Neural progenitor cell (in vitro differentiated cells): ENCODE results near the gene PHKG2. TPM values are rescaled to one million over a fixed set of nuclear protein-coding genes. Genes with fewer than 3 reads are reported as not detected.

Experiments used
- DNase-seq: peaks from one replicate; pipeline ENCODE4 v3.0.0-alpha.2; 2016; ENCODE audit warnings: low spot score
- H2AFZ ChIP-seq: fragments of 200-600 bp; sonication (generic); replicated peaks from 2 replicates; pipeline ENCODE4 v1.6.1; 2016; ENCODE audit warnings: antibody characterized with exemption
- H3F3A ChIP-seq: fragments of 200-600 bp; sonication (generic); 2 replicates; pipeline ENCODE4 v1.6.1; 2016; ENCODE audit warnings: antibody characterized with exemption, low read depth
- H3K27ac ChIP-seq: fragments of 200-600 bp; sonication (generic); 2 replicates; pipeline ENCODE4 v1.5.1; 2016; ENCODE audit warnings: mild to moderate bottlenecking
- H3K27me3 ChIP-seq: fragments of 200-600 bp; sonication (generic); 2 replicates; pipeline ENCODE4 v1.6.1; 2016; ENCODE audit warnings: mild to moderate bottlenecking, moderate library complexity
- H3K36me3 ChIP-seq: fragments of 200-600 bp; sonication (generic); 2 replicates; pipeline ENCODE4 v1.5.1; 2016
- H3K4me1 ChIP-seq: fragments of 200-600 bp; sonication (generic); 2 replicates; pipeline ENCODE4 v1.6.1; 2016; ENCODE audit warnings: mixed run types
- H3K4me2 ChIP-seq: fragments of 200-600 bp; sonication (generic); 2 replicates; pipeline ENCODE4 v1.6.1; 2016
- H3K4me3 ChIP-seq: fragments of 200-600 bp; sonication (generic); 2 replicates; pipeline ENCODE4 v1.5.1; 2016
- H3K79me2 ChIP-seq: fragments of 200-600 bp; sonication (generic); 2 replicates; pipeline ENCODE4 v1.6.1; 2016; ENCODE audit warnings: low read depth
- H3K9ac ChIP-seq: fragments of 200-600 bp; sonication (generic); 2 replicates; pipeline ENCODE4 v1.6.1; 2016
- H3K9me3 ChIP-seq: fragments of 200-600 bp; sonication (generic); 2 replicates; pipeline ENCODE4 v1.5.1; 2016; ENCODE audit warnings: low read depth
- H4K20me1 ChIP-seq: fragments of 200-600 bp; sonication (generic); 2 replicates; pipeline ENCODE4 v1.6.1; 2016; ENCODE audit warnings: low read depth
- H3K27ac Mint-ChIP-seq: 3 replicates; pipeline ENCODE4 v1.8.0; 2021; ENCODE audit warnings: mixed read lengths
- H3K27me3 Mint-ChIP-seq: 2 replicates; pipeline ENCODE4 v1.8.0; 2022; ENCODE audit warnings: low read depth, mild to moderate bottlenecking, inconsistent platforms, moderate library complexity, mixed read lengths; ENCODE audit not compliant: insufficient read depth
- H3K36me3 Mint-ChIP-seq: 3 replicates; pipeline ENCODE4 v1.8.0; 2021; ENCODE audit warnings: mixed read lengths
- H3K4me1 Mint-ChIP-seq: 3 replicates; pipeline ENCODE4 v1.8.0; 2021; ENCODE audit warnings: mixed read lengths
- H3K4me3 Mint-ChIP-seq: 3 replicates; pipeline ENCODE4 v1.8.0; 2021; ENCODE audit warnings: mild to moderate bottlenecking, moderate library complexity, mixed read lengths
- H3K9me3 Mint-ChIP-seq: 3 replicates; pipeline ENCODE4 v1.8.0; 2020; ENCODE audit warnings: mixed read lengths
- CTCF ChIP-seq: fragments of 200-600 bp; sonication (generic); IDR thresholded peaks from 2 replicates; pipeline ENCODE4 v1.5.1; 2017; ENCODE audit warnings: antibody characterized with exemption, mild to moderate bottlenecking
- EZH2 ChIP-seq: fragments of 200-600 bp; sonication (generic); IDR thresholded peaks from 2 replicates; pipeline ENCODE4 v1.6.1; 2017; ENCODE audit warnings: antibody characterized with exemption, mild to moderate bottlenecking, moderate library complexity
- EZH2phosphoT487 ChIP-seq: fragments of 200-600 bp; sonication (generic); IDR thresholded peaks from 2 replicates; pipeline ENCODE4 v1.6.1; 2017; ENCODE audit warnings: antibody characterized with exemption
- total RNA-seq: library from RNA; depleted of rRNA; stranded (reverse); fragments of >200 nt; gene quantifications from 2 replicates; pipeline ENCODE4 v1.2.3, GENCODE V29; 2015; ENCODE audit warnings: low replicate concordance

PHKG2 gene
- total RNA-seq, 1 donor from 2014 or later: 20.2 TPM

- Histone ChIP-seq H3K36me3 (peaks cover 14% of the 10 kb centered on the region), H3K4me3 (peak overlapping the region; percentile 80), H4K20me1 (peaks cover 27% of the 10 kb centered on the region), H3K9ac (peak overlapping the region; percentile 93), H3F3A (peaks cover 16% of the 10 kb centered on the region), H3K79me2 (peaks cover 22% of the 10 kb centered on the region), H3K27me3 (no peaks in the 10 kb centered on the region), H3K4me1 (peaks cover 15% of the 10 kb centered on the region), H3K27ac (no peak overlapping the region), H2AFZ (no peak overlapping the region), H3K9me3 (no peaks in the 10 kb centered on the region), H3K4me2 (peak overlapping the region; percentile 98)
- Mint-ChIP-seq H3K4me3 (peak overlapping the region; percentile 95), H3K27ac (peak overlapping the region; percentile 83), H3K36me3 (peaks cover 30% of the 10 kb centered on the region), H3K27me3 (peaks cover 10% of the 10 kb centered on the region), H3K4me1 (peaks cover 27% of the 10 kb centered on the region), H3K9me3 (no peaks in the 10 kb centered on the region)
- DNase-seq: no peak
- TF ChIP-seq EZH2phosphoT487 (no peak), CTCF (no peak), EZH2 (no peak)
These were observed 14.9 kb downstream of the PHKG2 start for GRCh38 chr16:30762991-30763725.

GRCh38 chr16:30764086-30764485 is 15.9 kb downstream of the PHKG2 start:
- no peak overlapping the region for H3K9ac ChIP-seq
- no peaks in the 10 kb centered on the region for H3K9me3 ChIP-seq
- no peak overlapping the region for H3K4me3 ChIP-seq
- peaks cover 14% of the 10 kb centered on the region for H3K36me3 ChIP-seq
- no peak overlapping the region for H3K27ac Mint-ChIP-seq
- no peak overlapping the region for H3K27ac ChIP-seq
- H3K4me2 ChIP-seq: no peak overlapping the region
- H3K79me2 ChIP-seq: peaks cover 22% of the 10 kb centered on the region
- H3F3A ChIP-seq: peaks cover 16% of the 10 kb centered on the region
- peaks cover 8% of the 10 kb centered on the region for H3K27me3 Mint-ChIP-seq
- H3K4me1 ChIP-seq: peaks cover 15% of the 10 kb centered on the region
- no peaks in the 10 kb centered on the region for H3K9me3 Mint-ChIP-seq
- peak overlapping the region; percentile 95 for H3K4me3 Mint-ChIP-seq
- H2AFZ ChIP-seq: no peak overlapping the region
- TF ChIP-seq EZH2 (no peak), EZH2phosphoT487 (no peak), CTCF (no peak)
- no peak for DNase-seq
- no peaks in the 10 kb centered on the region for H3K27me3 ChIP-seq
- H4K20me1 ChIP-seq: peaks cover 27% of the 10 kb centered on the region
- peaks cover 27% of the 10 kb centered on the region for H3K4me1 Mint-ChIP-seq
- H3K36me3 Mint-ChIP-seq: peaks cover 34% of the 10 kb centered on the region

GRCh38 chr16:30764816-30765465 is 16.7 kb downstream of the PHKG2 start:
- H3K4me3 Mint-ChIP-seq: no peak overlapping the region
- Histone ChIP-seq H3K79me2 (peaks cover 22% of the 10 kb centered on the region), H2AFZ (no peak overlapping the region), H3K4me2 (no peak overlapping the region), H3K27me3 (no peaks in the 10 kb centered on the region), H3K27ac (no peak overlapping the region), H3K4me3 (no peak overlapping the region), H3K4me1 (peaks cover 15% of the 10 kb centered on the region), H4K20me1 (peaks cover 27% of the 10 kb centered on the region), H3K36me3 (peaks cover 14% of the 10 kb centered on the region), H3K9ac (no peak overlapping the region), H3K9me3 (no peaks in the 10 kb centered on the region), H3F3A (peaks cover 16% of the 10 kb centered on the region)
- no peaks in the 10 kb centered on the region for H3K9me3 Mint-ChIP-seq
- H3K36me3 Mint-ChIP-seq: peaks cover 35% of the 10 kb centered on the region
- H3K4me1 Mint-ChIP-seq: peaks cover 27% of the 10 kb centered on the region
- peaks cover 8% of the 10 kb centered on the region for H3K27me3 Mint-ChIP-seq
- DNase-seq: no peak
- no peak overlapping the region for H3K27ac Mint-ChIP-seq
- TF ChIP-seq EZH2phosphoT487 (no peak), EZH2 (no peak), CTCF (no peak)
